Panc1 (cell line): ENCODE results near the gene NEK8. TPM values are rescaled to one million over a fixed set of nuclear protein-coding genes. Genes with fewer than 3 reads are reported as not detected.

ENCODE experiments used
- ATAC-seq: fragments of 200-7000 bp; cut with Tn5 transposase; 2 replicates; pipeline ENCODE4 v1.9.1; 2020; ENCODE audit warnings: mild to moderate bottlenecking, moderate library complexity
- BruUV-seq: library from RNA; stranded (reverse); fragments of 400-500 nt; replicated peaks from 2 replicates; lab custom pipeline; 2021; lab: Mats Ljungman, UMichigan
- CTCF ChIA-PET: fragments of 300-600 bp; sonication (Branson Sonifier 250); formaldehyde crosslinking; loops from one replicate; lab custom pipeline; 2022; ENCODE audit warnings: antibody characterized with exemption; lab: Charles Lee
- POLR2A ChIA-PET: fragments of 300-600 bp; sonication (Branson Sonifier 250); formaldehyde crosslinking; loops from one replicate; lab custom pipeline; 2022; ENCODE audit warnings: antibody characterized with exemption; lab: Charles Lee
- DNase-seq: peaks from one replicate; pipeline ENCODE4 v3.0.0-alpha.2; 2010; ENCODE audit warnings: low read depth, low spot score
- H3K27ac ChIP-seq: 2 replicates; pipeline ENCODE4 v1.5.1; 2011; ENCODE audit warnings: mild to moderate bottlenecking, low read length, inconsistent platforms
- H3K27me3 ChIP-seq: fragments of 200-500 bp; sonication (Bioruptor generic); 2 replicates; pipeline ENCODE4 v1.6.0; 2014; ENCODE audit warnings: low read length, inconsistent platforms; ENCODE audit not compliant: control insufficient read depth, insufficient read depth
- H3K36me3 ChIP-seq: fragments of 200-500 bp; sonication (Bioruptor generic); 2 replicates; pipeline ENCODE4 v1.5.1; 2014; ENCODE audit warnings: inconsistent platforms, mild to moderate bottlenecking, low read length, moderate library complexity; ENCODE audit not compliant: control insufficient read depth, insufficient read depth
- H3K4me1 ChIP-seq: 2 replicates; pipeline ENCODE4 v1.5.1; 2011; ENCODE audit warnings: inconsistent platforms, mild to moderate bottlenecking, low read length, moderate library complexity; ENCODE audit not compliant: control insufficient read depth, insufficient read depth
- H3K4me3 ChIP-seq, 2 experiments: 2 replicates each; pipeline ENCODE4 v1.5.1; 2011 to 2012; ENCODE audit warnings: low read depth in 2 of 2, low read length in 2 of 2, mild to moderate bottlenecking in 2 of 2, inconsistent platforms in 1 of 2, moderate library complexity in 1 of 2
- H3K9me3 ChIP-seq: fragments of 200-500 bp; sonication (Bioruptor generic); 2 replicates; pipeline ENCODE4 v1.5.1; 2014; ENCODE audit warnings: low read depth, mild to moderate bottlenecking, inconsistent platforms, low read length, moderate library complexity; ENCODE audit not compliant: control insufficient read depth, insufficient read depth
- CTCF ChIP-seq: fragments of 450-650 bp; IDR thresholded peaks from 2 replicates; pipeline ENCODE4 v1.5.1; 2017; ENCODE audit warnings: mild to moderate bottlenecking
- POLR2AphosphoS5 ChIP-seq: IDR thresholded peaks from 2 replicates; pipeline ENCODE4 v1.6.1; 2012; ENCODE audit warnings: mild to moderate bottlenecking, low read depth, low read length, moderate library complexity
- REST ChIP-seq, 2 experiments: IDR thresholded peaks; 2 replicates each; pipeline ENCODE4 v1.6.1; 2011 to 2012; ENCODE audit warnings: low read depth in 2 of 2, control low read depth in 1 of 2, low read length in 1 of 2, mild to moderate bottlenecking in 1 of 2, moderate library complexity in 1 of 2; ENCODE audit not compliant: insufficient read depth in 1 of 2
- SIN3A ChIP-seq: IDR thresholded peaks from 2 replicates; pipeline ENCODE4 v1.6.1; 2012; ENCODE audit warnings: low read depth, mild to moderate bottlenecking, low read length, moderate library complexity, borderline replicate concordance; ENCODE audit not compliant: insufficient read depth
- TCF7L2 ChIP-seq: IDR thresholded peaks from 2 replicates; pipeline ENCODE4 v1.6.1; 2011; ENCODE audit warnings: mild to moderate bottlenecking, low read depth, low read length, inconsistent platforms
- in situ Hi-C: cut with HindIII; loops from 2 replicates; pipeline ENCODE4 v1.10.0; 2016; ENCODE audit warnings: low sequenced_read_pairs, low pct_unique_long_range_greater_than_20kb
- intact Hi-C: fragments of 100-400 bp; cut with micrococcal nuclease; formaldehyde crosslinking; loops from one replicate; pipeline ENCODE4 v1.10.0; 2022; ENCODE audit not compliant: unreplicated experiment
- total RNA-seq: library from RNA; stranded (reverse); gene quantifications from one replicate; pipeline ENCODE4 v1.2.1, GENCODE V29; 2021; ENCODE audit not compliant: unreplicated experiment

Gene NEK8
- total RNA-seq, 1 experiment from 2014 or later, result 11.9 TPM

DNA sequence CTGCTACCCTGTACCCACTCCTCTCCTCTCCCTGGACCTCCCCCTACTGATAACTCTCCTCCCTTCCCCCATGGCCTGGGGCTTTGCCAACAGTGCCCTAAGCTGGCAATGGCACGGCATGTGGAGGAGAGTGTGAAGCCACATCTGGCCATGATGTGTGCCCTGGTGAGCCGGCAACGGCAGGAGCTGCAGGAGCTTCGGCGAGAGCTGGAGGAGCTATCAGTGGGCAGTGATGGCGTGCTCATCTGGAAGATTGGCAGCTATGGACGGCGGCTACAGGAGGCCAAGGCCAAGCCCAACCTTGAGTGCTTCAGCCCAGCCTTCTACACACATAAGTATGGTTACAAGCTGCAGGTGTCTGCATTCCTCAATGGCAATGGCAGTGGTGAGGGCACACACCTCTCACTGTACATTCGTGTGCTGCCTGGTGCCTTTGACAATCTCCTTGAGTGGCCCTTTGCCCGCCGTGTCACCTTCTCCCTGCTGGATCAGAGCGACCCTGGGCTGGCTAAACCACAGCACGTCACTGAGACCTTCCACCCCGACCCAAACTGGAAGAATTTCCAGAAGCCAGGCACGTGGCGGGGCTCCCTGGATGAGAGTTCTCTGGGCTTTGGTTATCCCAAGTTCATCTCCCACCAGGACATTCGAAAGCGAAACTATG is 20.4 kb downstream of the NEK8 start:
- H3K4me1 ChIP-seq, result peaks cover 52% of the 10 kb centered on the region
- in situ Hi-C loops, result no loop called here
- intact Hi-C loops, result no loop called here
- H3K27ac ChIP-seq, result peak overlapping the region; percentile 99
- no peak for DNase-seq
- H3K4me3 ChIP-seq, result no peak overlapping the region
- no TSS peak for BruUV-seq
- H3K9me3 ChIP-seq, result no peaks in the 10 kb centered on the region
- ChIA-PET POLR2A (interaction anchor here (0.6 to 4.5 kb wide), 3 partner anchors 17 to 150 kb away, joined by 4 to 25 read pairs (median 7); partner anchors contain the start of gene TLCD1), CTCF (interaction anchor here (0.9 to 8.4 kb wide), 3 partner anchors 14 to 145 kb away, joined by 4 to 123 read pairs (median 4); partner anchors contain the start of genes NEK8 and TLCD1)
- TF ChIP-seq TCF7L2 (no peak), REST (IDR thresholded peaks at IDR 0.05; ENCODE audit: insufficient read depth in 1 of 2, low read depth in 2 of 2, low read length in 1 of 2) (no peak), POLR2AphosphoS5 (no peak; the same call in 1 of the 2 replicates), CTCF (no peak), SIN3A (no peak)
- H3K36me3 ChIP-seq, result no peaks in the 10 kb centered on the region; the same call in none of the 2 replicates
- H3K27me3 ChIP-seq, result no peaks in the 10 kb centered on the region
- ATAC-seq, result 0 out of 2 replicates have a peak, but pooled peaks have one; percentile 2

DNA sequence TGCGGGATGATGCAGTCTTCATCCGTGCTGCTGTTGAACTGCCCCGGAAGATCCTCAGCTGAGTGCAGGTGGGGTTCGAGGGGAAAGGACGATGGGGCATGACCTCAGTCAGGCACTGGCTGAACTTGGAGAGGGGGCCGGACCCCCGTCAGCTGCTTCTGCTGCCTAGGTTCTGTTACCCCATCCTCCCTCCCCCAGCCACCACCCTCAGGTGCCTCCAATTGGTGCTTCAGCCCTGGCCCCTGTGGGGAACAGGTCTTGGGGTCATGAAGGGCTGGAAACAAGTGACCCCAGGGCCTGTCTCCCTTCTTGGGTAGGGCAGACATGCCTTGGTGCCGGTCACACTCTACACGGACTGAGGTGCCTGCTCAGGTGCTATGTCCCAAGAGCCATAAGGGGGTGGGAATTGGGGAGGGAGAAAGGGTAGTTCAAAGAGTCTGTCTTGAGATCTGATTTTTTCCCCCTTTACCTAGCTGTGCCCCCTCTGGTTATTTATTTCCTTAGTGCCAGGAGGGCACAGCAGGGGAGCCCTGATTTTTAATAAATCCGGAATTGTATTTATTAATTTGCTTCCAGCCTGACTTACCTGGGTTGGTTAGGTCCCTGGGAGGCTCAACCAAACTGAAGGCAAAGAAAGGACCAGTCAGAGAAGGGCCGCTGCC is 21.1 kb downstream of the NEK8 start:
- no TSS peak for BruUV-seq
- ATAC-seq (peak; percentile 9), DNase-seq (no peak)
- CTCF ChIA-PET, result interaction anchor here (0.6 to 8.4 kb wide), 4 partner anchors 14 to 144 kb away, joined by 3 to 123 read pairs (median 4); partner anchors contain the start of genes NEK8 and TLCD1
- in situ Hi-C loops (no loop called here), intact Hi-C loops (loop anchor here (1.0 kb wide), 1 partner anchor 22 kb away; no protein-coding TSS in a partner anchor)
- no peaks in the 10 kb centered on the region for H3K9me3 ChIP-seq
- peaks cover 52% of the 10 kb centered on the region for H3K4me1 ChIP-seq
- no peaks in the 10 kb centered on the region; the same call in none of the 2 replicates for H3K36me3 ChIP-seq
- TF ChIP-seq TCF7L2 (no peak), CTCF (no peak; the same call in 1 of the 2 replicates), POLR2AphosphoS5 (no peak; the same call in 1 of the 2 replicates), REST (IDR thresholded peaks at IDR 0.05; ENCODE audit: insufficient read depth in 1 of 2, low read depth in 2 of 2, low read length in 1 of 2) (no peak), SIN3A (no peak)
- POLR2A ChIA-PET, result interaction anchor here (0.6 to 4.5 kb wide), 3 partner anchors 23 to 150 kb away, joined by 3 to 25 read pairs (median 7); partner anchors contain the start of gene TLCD1
- H3K27ac ChIP-seq, result peak overlapping the region; percentile 99
- H3K27me3 ChIP-seq, result no peaks in the 10 kb centered on the region
- no peak overlapping the region for H3K4me3 ChIP-seq
